HL-60 (cell line): ENCODE results near the gene WIPF2.

Source experiments
- DNase-seq, 2 experiments: peaks; one replicate each; pipeline ENCODE4 v3.0.0-alpha.2; 2010 to 2020; ENCODE audit warnings: low read depth in 1 of 2, low spot score in 1 of 2
- H3K27ac ChIP-seq: fragments of 250-450 bp; sonication (Bioruptor Pico); replicated peaks from 2 replicates; pipeline ENCODE4 v1.5.1; 2020; ENCODE audit warnings: mild to moderate bottlenecking, moderate library complexity
- H3K27me3 ChIP-seq: fragments of 250-450 bp; sonication (Bioruptor Pico); 2 replicates; pipeline ENCODE4 v1.5.1; 2021; ENCODE audit warnings: mild to moderate bottlenecking, moderate library complexity; ENCODE audit not compliant: insufficient read depth, poor library complexity, severe bottlenecking
- H3K4me3 ChIP-seq: replicated peaks from 2 replicates; pipeline ENCODE4 v1.5.1; 2011; ENCODE audit warnings: mild to moderate bottlenecking, control low read depth, low read length; ENCODE audit not compliant: insufficient read depth
- GABPA ChIP-seq: IDR thresholded peaks from 2 replicates; pipeline ENCODE4 v1.6.1; 2012; ENCODE audit warnings: low read depth
- POLR2AphosphoS5 ChIP-seq: IDR thresholded peaks from 2 replicates; pipeline ENCODE4 v1.6.1; 2012; ENCODE audit warnings: low read depth
- SPI1 ChIP-seq: IDR thresholded peaks from 2 replicates; pipeline ENCODE4 v1.6.1; 2012; ENCODE audit warnings: low read depth, mild to moderate bottlenecking, borderline replicate concordance
- TF ChIP-seq, protein P1 (sequence below): IDR thresholded peaks from 2 replicates; pipeline ENCODE4 v1.6.1; 2012; ENCODE audit warnings: low read depth; ENCODE audit not compliant: insufficient replicate concordance
- TF ChIP-seq, protein P2 (sequence below): IDR thresholded peaks from one replicate; pipeline ENCODE4 v1.5.1; 2011; ENCODE audit warnings: low read length, control low read depth, inconsistent platforms; ENCODE audit not compliant: insufficient read depth

The WIPF2 gene

GRCh38 chr17:40260528-40260927, 41.4 kb downstream of the WIPF2 start:
- no peak for TF ChIP-seq SPI1
- TF ChIP-seq, protein P1, sequence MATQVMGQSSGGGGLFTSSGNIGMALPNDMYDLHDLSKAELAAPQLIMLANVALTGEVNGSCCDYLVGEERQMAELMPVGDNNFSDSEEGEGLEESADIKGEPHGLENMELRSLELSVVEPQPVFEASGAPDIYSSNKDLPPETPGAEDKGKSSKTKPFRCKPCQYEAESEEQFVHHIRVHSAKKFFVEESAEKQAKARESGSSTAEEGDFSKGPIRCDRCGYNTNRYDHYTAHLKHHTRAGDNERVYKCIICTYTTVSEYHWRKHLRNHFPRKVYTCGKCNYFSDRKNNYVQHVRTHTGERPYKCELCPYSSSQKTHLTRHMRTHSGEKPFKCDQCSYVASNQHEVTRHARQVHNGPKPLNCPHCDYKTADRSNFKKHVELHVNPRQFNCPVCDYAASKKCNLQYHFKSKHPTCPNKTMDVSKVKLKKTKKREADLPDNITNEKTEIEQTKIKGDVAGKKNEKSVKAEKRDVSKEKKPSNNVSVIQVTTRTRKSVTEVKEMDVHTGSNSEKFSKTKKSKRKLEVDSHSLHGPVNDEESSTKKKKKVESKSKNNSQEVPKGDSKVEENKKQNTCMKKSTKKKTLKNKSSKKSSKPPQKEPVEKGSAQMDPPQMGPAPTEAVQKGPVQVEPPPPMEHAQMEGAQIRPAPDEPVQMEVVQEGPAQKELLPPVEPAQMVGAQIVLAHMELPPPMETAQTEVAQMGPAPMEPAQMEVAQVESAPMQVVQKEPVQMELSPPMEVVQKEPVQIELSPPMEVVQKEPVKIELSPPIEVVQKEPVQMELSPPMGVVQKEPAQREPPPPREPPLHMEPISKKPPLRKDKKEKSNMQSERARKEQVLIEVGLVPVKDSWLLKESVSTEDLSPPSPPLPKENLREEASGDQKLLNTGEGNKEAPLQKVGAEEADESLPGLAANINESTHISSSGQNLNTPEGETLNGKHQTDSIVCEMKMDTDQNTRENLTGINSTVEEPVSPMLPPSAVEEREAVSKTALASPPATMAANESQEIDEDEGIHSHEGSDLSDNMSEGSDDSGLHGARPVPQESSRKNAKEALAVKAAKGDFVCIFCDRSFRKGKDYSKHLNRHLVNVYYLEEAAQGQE: no peak
- no peak for TF ChIP-seq POLR2AphosphoS5
- TF ChIP-seq, protein P2, sequence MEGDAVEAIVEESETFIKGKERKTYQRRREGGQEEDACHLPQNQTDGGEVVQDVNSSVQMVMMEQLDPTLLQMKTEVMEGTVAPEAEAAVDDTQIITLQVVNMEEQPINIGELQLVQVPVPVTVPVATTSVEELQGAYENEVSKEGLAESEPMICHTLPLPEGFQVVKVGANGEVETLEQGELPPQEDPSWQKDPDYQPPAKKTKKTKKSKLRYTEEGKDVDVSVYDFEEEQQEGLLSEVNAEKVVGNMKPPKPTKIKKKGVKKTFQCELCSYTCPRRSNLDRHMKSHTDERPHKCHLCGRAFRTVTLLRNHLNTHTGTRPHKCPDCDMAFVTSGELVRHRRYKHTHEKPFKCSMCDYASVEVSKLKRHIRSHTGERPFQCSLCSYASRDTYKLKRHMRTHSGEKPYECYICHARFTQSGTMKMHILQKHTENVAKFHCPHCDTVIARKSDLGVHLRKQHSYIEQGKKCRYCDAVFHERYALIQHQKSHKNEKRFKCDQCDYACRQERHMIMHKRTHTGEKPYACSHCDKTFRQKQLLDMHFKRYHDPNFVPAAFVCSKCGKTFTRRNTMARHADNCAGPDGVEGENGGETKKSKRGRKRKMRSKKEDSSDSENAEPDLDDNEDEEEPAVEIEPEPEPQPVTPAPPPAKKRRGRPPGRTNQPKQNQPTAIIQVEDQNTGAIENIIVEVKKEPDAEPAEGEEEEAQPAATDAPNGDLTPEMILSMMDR: no peak
- TF ChIP-seq GABPA: no peak
- Histone ChIP-seq H3K4me3 (no peak overlapping the region), H3K27ac (no peak overlapping the region), H3K27me3 (no peaks in the 10 kb centered on the region)
- no peak for DNase-seq

DNA sequence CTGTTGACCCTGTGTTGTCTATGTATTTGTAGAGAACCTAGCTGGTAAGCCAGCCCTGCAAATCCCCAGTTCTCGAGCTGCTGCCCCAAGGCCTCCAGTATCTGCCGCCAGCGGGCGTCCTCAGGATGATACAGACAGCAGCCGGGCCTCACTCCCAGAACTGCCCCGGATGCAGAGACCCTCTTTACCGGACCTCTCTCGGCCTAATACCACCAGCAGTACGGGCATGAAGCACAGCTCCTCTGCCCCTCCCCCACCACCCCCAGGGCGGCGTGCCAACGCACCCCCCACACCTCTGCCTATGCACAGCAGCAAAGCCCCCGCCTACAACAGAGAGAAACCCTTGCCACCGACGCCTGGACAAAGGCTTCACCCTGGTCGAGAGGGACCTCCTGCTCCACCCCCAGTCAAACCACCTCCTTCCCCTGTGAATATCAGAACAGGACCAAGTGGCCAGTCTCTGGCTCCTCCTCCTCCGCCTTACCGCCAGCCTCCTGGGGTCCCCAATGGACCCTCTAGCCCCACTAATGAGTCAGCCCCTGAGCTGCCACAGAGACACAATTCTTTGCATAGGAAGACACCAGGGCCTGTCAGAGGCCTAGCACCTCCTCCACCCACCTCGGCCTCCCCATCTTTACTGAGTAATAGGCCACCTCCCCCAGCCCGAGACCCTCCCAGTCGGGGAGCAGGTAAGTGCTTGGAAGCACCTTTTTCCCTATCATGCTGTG, 45.5 kb downstream of the WIPF2 start:
- no peak overlapping the region for H3K4me3 ChIP-seq
- no peaks in the 10 kb centered on the region for H3K27me3 ChIP-seq
- TF ChIP-seq, protein P2: no peak
- TF ChIP-seq, protein P1: no peak
- TF ChIP-seq GABPA: no peak
- no peak for TF ChIP-seq POLR2AphosphoS5
- no peak for TF ChIP-seq SPI1
- H3K27ac ChIP-seq: no peak overlapping the region
- no peak for DNase-seq

DNA sequence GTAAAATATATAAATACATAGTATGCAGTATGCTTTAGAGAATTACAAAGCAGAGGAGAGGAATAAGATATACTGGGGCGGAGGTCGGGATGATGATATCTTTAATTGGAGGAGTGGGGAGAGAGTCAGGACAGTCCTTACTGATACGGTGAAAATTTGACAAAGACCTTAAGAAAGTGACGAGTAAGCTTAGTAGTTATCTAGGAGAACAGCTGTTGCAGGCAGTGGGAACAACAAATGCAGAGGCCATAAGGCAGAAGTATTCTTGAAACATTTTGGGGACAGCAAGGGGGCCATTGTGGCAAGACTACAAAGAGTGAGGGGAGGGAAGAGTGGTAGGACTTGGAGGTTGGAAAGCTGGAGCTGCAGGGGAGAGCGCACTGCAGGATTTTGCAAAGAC, 46.2 kb downstream of the WIPF2 start:
- Histone ChIP-seq H3K4me3 (no peak overlapping the region), H3K27ac (no peak overlapping the region), H3K27me3 (no peaks in the 10 kb centered on the region)
- no peak for DNase-seq
- TF ChIP-seq GABPA (no peak), POLR2AphosphoS5 (no peak), SPI1 (no peak)
- TF ChIP-seq, protein P1: no peak
- TF ChIP-seq, protein P2: no peak
